Neural progenitor cell (in vitro differentiated cells): ENCODE results near the gene CEP350. TPM values are rescaled to one million over a fixed set of nuclear protein-coding genes. Genes with fewer than 3 reads are reported as not detected.

ENCODE experiments used
- DNase-seq: peaks from one replicate; pipeline ENCODE4 v3.0.0-alpha.2; 2016; ENCODE audit warnings: low spot score
- H2AFZ ChIP-seq: fragments of 200-600 bp; sonication (generic); replicated peaks from 2 replicates; pipeline ENCODE4 v1.6.1; 2016; ENCODE audit warnings: antibody characterized with exemption
- H3F3A ChIP-seq: fragments of 200-600 bp; sonication (generic); 2 replicates; pipeline ENCODE4 v1.6.1; 2016; ENCODE audit warnings: antibody characterized with exemption, low read depth
- H3K27ac ChIP-seq: fragments of 200-600 bp; sonication (generic); 2 replicates; pipeline ENCODE4 v1.5.1; 2016; ENCODE audit warnings: mild to moderate bottlenecking
- H3K27me3 ChIP-seq: fragments of 200-600 bp; sonication (generic); 2 replicates; pipeline ENCODE4 v1.6.1; 2016; ENCODE audit warnings: mild to moderate bottlenecking, moderate library complexity
- H3K36me3 ChIP-seq: fragments of 200-600 bp; sonication (generic); 2 replicates; pipeline ENCODE4 v1.5.1; 2016
- H3K4me1 ChIP-seq: fragments of 200-600 bp; sonication (generic); 2 replicates; pipeline ENCODE4 v1.6.1; 2016; ENCODE audit warnings: mixed run types
- H3K4me2 ChIP-seq: fragments of 200-600 bp; sonication (generic); 2 replicates; pipeline ENCODE4 v1.6.1; 2016
- H3K4me3 ChIP-seq: fragments of 200-600 bp; sonication (generic); 2 replicates; pipeline ENCODE4 v1.5.1; 2016
- H3K79me2 ChIP-seq: fragments of 200-600 bp; sonication (generic); 2 replicates; pipeline ENCODE4 v1.6.1; 2016; ENCODE audit warnings: low read depth
- H3K9ac ChIP-seq: fragments of 200-600 bp; sonication (generic); 2 replicates; pipeline ENCODE4 v1.6.1; 2016
- H3K9me3 ChIP-seq: fragments of 200-600 bp; sonication (generic); 2 replicates; pipeline ENCODE4 v1.5.1; 2016; ENCODE audit warnings: low read depth
- H4K20me1 ChIP-seq: fragments of 200-600 bp; sonication (generic); 2 replicates; pipeline ENCODE4 v1.6.1; 2016; ENCODE audit warnings: low read depth
- H3K27ac Mint-ChIP-seq: 3 replicates; pipeline ENCODE4 v1.8.0; 2021; ENCODE audit warnings: mixed read lengths
- H3K27me3 Mint-ChIP-seq: 2 replicates; pipeline ENCODE4 v1.8.0; 2022; ENCODE audit warnings: low read depth, mild to moderate bottlenecking, inconsistent platforms, moderate library complexity, mixed read lengths; ENCODE audit not compliant: insufficient read depth
- H3K36me3 Mint-ChIP-seq: 3 replicates; pipeline ENCODE4 v1.8.0; 2021; ENCODE audit warnings: mixed read lengths
- H3K4me1 Mint-ChIP-seq: 3 replicates; pipeline ENCODE4 v1.8.0; 2021; ENCODE audit warnings: mixed read lengths
- H3K4me3 Mint-ChIP-seq: 3 replicates; pipeline ENCODE4 v1.8.0; 2021; ENCODE audit warnings: mild to moderate bottlenecking, moderate library complexity, mixed read lengths
- H3K9me3 Mint-ChIP-seq: 3 replicates; pipeline ENCODE4 v1.8.0; 2020; ENCODE audit warnings: mixed read lengths
- CTCF ChIP-seq: fragments of 200-600 bp; sonication (generic); IDR thresholded peaks from 2 replicates; pipeline ENCODE4 v1.5.1; 2017; ENCODE audit warnings: antibody characterized with exemption, mild to moderate bottlenecking
- EZH2 ChIP-seq: fragments of 200-600 bp; sonication (generic); IDR thresholded peaks from 2 replicates; pipeline ENCODE4 v1.6.1; 2017; ENCODE audit warnings: antibody characterized with exemption, mild to moderate bottlenecking, moderate library complexity
- EZH2phosphoT487 ChIP-seq: fragments of 200-600 bp; sonication (generic); IDR thresholded peaks from 2 replicates; pipeline ENCODE4 v1.6.1; 2017; ENCODE audit warnings: antibody characterized with exemption
- total RNA-seq: library from RNA; depleted of rRNA; stranded (reverse); fragments of >200 nt; gene quantifications from 2 replicates; pipeline ENCODE4 v1.2.3, GENCODE V29; 2015; ENCODE audit warnings: low replicate concordance

CEP350 gene
- total RNA-seq, 1 donor from 2014 or later = 61.2 TPM

GRCh38 chr1:180070286-180070685 lies 115.7 kb downstream of the CEP350 start:
- Histone ChIP-seq H3K79me2 (no peaks in the 10 kb centered on the region), H3K4me3 (no peak overlapping the region), H4K20me1 (no peaks in the 10 kb centered on the region), H3K36me3 (peaks cover 33% of the 10 kb centered on the region), H3K4me2 (no peak overlapping the region), H3K27ac (no peak overlapping the region), H3K4me1 (no peaks in the 10 kb centered on the region), H3K9ac (no peak overlapping the region), H3K27me3 (no peaks in the 10 kb centered on the region), H3F3A (no peaks in the 10 kb centered on the region), H3K9me3 (no peaks in the 10 kb centered on the region), H2AFZ (no peak overlapping the region)
- Mint-ChIP-seq H3K9me3 (no peaks in the 10 kb centered on the region), H3K36me3 (peaks cover 31% of the 10 kb centered on the region), H3K4me1 (no peaks in the 10 kb centered on the region), H3K27me3 (peaks cover 2% of the 10 kb centered on the region), H3K27ac (no peak overlapping the region), H3K4me3 (no peak overlapping the region)
- no peak for DNase-seq
- TF ChIP-seq EZH2 (no peak), EZH2phosphoT487 (no peak), CTCF (no peak)

- H3K79me2 ChIP-seq = no peaks in the 10 kb centered on the region
- H3K27me3 Mint-ChIP-seq = peaks cover 2% of the 10 kb centered on the region
- no peak overlapping the region for H2AFZ ChIP-seq
- no peaks in the 10 kb centered on the region for H3K4me1 Mint-ChIP-seq
- no peak for DNase-seq
- H3K4me1 ChIP-seq = no peaks in the 10 kb centered on the region
- H3K9me3 Mint-ChIP-seq = no peaks in the 10 kb centered on the region
- H3K36me3 ChIP-seq = peaks cover 33% of the 10 kb centered on the region
- no peak overlapping the region for H3K27ac ChIP-seq
- TF ChIP-seq EZH2 (no peak), CTCF (no peak), EZH2phosphoT487 (no peak)
- H3K27ac Mint-ChIP-seq = no peak overlapping the region
- H3K36me3 Mint-ChIP-seq = peaks cover 33% of the 10 kb centered on the region
- no peak overlapping the region for H3K4me3 Mint-ChIP-seq
- no peaks in the 10 kb centered on the region for H3K27me3 ChIP-seq
- no peak overlapping the region for H3K9ac ChIP-seq
- H3K4me2 ChIP-seq = no peak overlapping the region
- H3F3A ChIP-seq = no peaks in the 10 kb centered on the region
- H3K4me3 ChIP-seq = no peak overlapping the region
- no peaks in the 10 kb centered on the region for H4K20me1 ChIP-seq
- no peaks in the 10 kb centered on the region for H3K9me3 ChIP-seq
Measured at GRCh38 chr1:180071759-180072158, 117.1 kb downstream of the CEP350 start.

DNA sequence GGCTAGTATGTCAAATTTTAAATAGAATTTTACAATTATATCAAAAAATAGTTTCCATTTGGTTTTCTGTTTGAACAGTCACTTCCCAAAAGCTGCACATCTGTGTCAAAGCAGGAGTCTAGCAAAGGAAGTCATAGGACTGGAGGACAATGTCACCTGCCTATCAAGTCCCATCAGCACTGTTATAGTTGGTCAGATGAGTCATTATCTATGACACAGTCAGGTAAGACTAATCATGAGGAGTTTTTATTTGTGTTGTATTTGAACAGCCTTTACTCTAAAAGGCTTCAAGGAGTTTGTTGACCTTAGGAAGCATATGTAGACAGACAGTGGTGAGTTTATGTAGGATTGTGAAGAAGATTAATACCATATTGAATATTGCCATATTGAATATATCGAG lies 125.8 kb downstream of the CEP350 start:
- no peak for DNase-seq
- Histone ChIP-seq H3K79me2 (no peaks in the 10 kb centered on the region), H3K27ac (no peak overlapping the region), H2AFZ (no peak overlapping the region), H3K4me3 (no peak overlapping the region), H3K36me3 (peaks cover 17% of the 10 kb centered on the region), H3K4me2 (no peak overlapping the region), H3F3A (no peaks in the 10 kb centered on the region), H3K9ac (no peak overlapping the region), H3K27me3 (no peaks in the 10 kb centered on the region), H3K9me3 (no peaks in the 10 kb centered on the region), H3K4me1 (no peaks in the 10 kb centered on the region), H4K20me1 (no peaks in the 10 kb centered on the region)
- Mint-ChIP-seq H3K36me3 (peaks cover 15% of the 10 kb centered on the region), H3K4me3 (no peak overlapping the region), H3K9me3 (no peaks in the 10 kb centered on the region), H3K27me3 (no peaks in the 10 kb centered on the region), H3K4me1 (no peaks in the 10 kb centered on the region), H3K27ac (no peak overlapping the region)
- TF ChIP-seq EZH2phosphoT487 (no peak), EZH2 (no peak), CTCF (no peak)

DNA sequence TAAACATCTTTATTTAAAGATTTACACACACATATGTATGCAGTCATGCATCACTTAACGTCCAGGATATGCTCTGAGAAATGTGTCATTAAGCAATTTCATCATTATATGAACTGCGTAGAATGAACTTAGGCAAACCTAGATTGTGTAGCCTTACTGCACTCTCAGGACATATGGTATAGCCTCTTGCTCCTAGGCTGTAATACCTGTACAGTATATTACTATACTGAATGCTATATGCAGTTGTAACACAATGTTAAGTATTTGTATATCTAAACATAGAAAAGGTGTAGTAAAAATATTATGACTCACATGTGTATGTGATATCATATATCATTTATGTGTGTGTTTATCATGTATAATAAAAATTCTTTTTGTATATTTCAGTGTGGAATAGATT lies 126.9 kb downstream of the CEP350 start:
- H3K4me3 ChIP-seq = no peak overlapping the region
- no peak overlapping the region for H3K9ac ChIP-seq
- H3K4me1 Mint-ChIP-seq = no peaks in the 10 kb centered on the region
- H3K27ac ChIP-seq = no peak overlapping the region
- no peak overlapping the region for H3K27ac Mint-ChIP-seq
- H3K4me1 ChIP-seq = no peaks in the 10 kb centered on the region
- H3K27me3 Mint-ChIP-seq = no peaks in the 10 kb centered on the region
- H3K9me3 Mint-ChIP-seq = no peaks in the 10 kb centered on the region
- no peaks in the 10 kb centered on the region for H3K27me3 ChIP-seq
- H3K36me3 Mint-ChIP-seq = peaks cover 11% of the 10 kb centered on the region
- no peaks in the 10 kb centered on the region for H3K9me3 ChIP-seq
- H3K79me2 ChIP-seq = no peaks in the 10 kb centered on the region
- no peaks in the 10 kb centered on the region for H4K20me1 ChIP-seq
- H3K4me3 Mint-ChIP-seq = no peak overlapping the region
- no peak overlapping the region for H2AFZ ChIP-seq
- H3K4me2 ChIP-seq = no peak overlapping the region
- no peak for DNase-seq
- no peak for TF ChIP-seq CTCF
- TF ChIP-seq EZH2phosphoT487 = no peak
- no peak for TF ChIP-seq EZH2
- peaks cover 16% of the 10 kb centered on the region for H3K36me3 ChIP-seq
- no peaks in the 10 kb centered on the region for H3F3A ChIP-seq
